Measurements from ENCODE around the gene ARL8A.
"Not testable (repeated sequence)": the region's sequence is repeated elsewhere in the genome, so short reads cannot be mapped to it uniquely, and the experiment has no call there.

Gene ARL8A

GRCh38 chr1:202144402-202145067 lies at the start of gene ARL8A:
Gene ARL8A (minus strand): TSS chr1:202144737. CDS start chr1:202144572, 165 bp downstream.
- no peak for DNase-seq (ENCODE audit: low read depth, low spot score)

DNA sequence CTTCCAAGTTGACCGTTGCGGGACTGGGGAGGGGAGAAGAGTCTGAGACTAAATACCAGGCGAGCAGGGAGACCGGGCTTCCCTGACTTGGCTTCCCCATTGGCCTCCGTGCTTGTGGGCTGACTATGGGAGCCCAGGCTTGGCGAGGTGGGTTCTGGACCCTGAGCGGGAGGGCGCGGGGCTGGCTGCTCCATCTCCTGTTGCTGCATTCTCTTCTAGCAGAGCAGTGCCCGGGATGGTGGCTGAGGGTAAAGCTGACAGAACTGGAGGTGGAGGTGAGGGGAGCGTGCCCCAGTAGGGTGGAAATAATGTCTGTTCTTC lies 49.8 kb upstream of the ARL8A start:
- DNase-seq (ENCODE audit: low read depth, low spot score), result no peak

DNA sequence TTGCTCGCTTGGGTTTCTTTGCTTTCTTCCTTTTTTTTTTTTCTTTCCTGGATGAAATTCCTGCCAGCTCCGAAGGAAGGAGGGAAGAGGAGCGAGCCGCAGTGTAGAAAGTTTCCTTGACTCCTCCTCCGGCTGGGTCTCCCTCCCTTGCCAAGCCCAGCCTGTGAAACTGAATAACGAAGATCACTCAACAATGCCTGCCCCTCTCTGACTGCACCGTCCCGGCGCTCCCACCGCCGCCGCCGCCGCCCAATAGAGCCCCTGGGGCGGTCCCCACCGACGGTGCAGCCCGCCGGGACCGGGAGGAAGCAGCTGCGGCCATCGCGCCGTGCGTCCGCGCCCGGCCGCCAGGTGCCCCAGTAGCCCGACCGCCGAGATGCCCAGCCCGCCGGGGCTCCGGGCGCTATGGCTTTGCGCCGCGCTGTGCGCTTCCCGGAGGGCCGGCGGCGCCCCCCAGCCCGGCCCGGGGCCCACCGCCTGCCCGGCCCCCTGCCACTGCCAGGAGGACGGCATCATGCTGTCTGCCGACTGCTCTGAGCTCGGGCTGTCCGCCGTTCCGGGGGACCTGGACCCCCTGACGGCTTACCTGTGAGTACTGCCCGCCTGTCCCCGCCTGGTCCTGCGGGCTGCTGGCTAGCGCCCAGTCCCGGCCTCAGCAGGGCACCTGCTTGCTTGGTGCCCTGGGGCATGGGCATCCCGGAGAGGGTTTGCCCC lies 49.2 kb upstream of the ARL8A start, which contains the start of gene LGR6:
LGR6 (plus strand) TSS at position 186 of the 714 bp plus-strand sequence; CDS start at position 377, 191 bp downstream.
- DNase-seq (ENCODE audit: low read depth, low spot score), result peak; percentile 40

DNA sequence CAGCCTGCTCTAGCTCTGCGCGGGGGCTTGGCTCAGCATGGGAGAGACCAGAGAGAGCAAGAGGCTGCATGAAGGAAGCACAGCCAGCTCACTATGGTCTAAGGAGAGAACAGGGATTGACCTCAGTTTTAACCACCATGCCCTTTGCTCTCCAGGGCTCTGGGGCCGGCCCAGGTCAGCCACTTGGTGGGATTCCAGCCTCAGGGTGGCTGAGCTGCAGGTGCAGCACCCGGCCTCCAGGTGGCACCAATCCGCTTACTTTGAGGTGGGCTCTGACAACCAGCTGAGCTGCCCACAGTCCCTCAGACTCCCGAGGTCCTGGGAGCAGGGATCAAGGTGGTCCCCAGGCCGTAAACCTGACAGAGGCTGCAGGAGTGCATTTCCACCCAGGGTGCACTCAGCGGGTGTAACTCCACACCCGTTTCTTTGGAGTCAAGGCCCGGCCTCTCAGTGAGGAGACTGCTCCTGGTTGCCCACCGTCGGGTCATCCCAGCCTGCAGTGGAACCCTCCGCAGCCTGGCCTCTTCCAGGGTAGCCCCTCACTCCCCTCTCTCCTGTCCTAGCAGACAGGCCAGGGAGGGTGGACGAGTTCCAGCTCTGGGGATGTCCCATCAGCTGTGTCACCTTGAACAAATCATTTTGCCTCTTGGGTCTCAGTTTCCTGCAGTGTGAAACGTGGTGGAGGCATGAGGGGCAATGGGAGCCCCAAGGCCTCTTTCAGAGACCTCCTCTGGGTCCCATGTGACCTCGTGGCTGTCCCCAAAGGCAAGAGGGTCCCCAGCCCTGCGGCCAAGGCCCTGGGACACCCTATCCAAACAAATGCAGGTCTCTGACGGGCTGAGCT lies 48.5 kb upstream of the ARL8A start:
- DNase-seq (ENCODE audit: low read depth, low spot score), result peak; percentile 94

GRCh38 chr1:202191391-202191790 lies 46.9 kb upstream of the ARL8A start:
- DNase-seq (ENCODE audit: low read depth, low spot score), result not testable (repeated sequence)

DNA sequence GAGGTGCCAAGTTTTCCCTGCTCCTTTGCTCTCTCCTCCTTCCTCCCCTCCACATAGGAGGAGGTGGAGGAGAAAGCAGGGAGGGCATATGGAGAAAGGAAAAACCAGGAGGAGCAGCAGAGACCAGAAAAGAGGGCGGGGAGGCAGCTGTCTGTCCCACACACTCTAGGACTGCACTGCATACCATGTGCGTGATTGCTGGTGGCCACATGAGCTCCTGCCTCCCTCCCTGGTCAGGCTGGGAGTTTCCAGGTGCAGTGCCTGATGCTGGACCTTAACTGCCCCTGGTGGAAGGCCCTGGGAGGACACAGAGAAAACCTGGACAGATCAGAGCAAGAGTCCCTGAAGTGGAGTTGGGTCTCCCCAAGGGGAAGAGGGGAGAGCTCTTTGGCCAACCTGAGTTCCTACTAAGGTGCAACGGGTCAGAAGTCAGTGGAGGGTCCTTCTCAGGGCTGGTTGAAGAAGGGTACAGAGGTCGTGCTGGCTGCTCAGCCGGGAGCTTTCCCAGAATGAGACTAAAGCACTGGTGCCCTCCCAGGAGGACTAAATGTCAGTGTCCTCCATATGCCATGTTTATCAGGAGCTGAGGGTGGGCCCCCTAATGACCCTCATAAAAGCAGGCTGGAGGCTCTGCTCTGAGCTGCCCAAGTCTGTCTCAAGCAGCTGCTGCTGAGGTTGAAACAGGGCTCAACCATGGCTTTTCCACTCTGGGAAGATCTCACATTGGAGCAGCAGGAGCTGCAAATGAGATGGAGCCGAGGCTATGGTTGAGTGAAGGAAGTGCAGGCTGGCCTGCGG lies 45.6 kb upstream of the ARL8A start:
- DNase-seq (ENCODE audit: low read depth, low spot score), result peak; percentile 33

DNA sequence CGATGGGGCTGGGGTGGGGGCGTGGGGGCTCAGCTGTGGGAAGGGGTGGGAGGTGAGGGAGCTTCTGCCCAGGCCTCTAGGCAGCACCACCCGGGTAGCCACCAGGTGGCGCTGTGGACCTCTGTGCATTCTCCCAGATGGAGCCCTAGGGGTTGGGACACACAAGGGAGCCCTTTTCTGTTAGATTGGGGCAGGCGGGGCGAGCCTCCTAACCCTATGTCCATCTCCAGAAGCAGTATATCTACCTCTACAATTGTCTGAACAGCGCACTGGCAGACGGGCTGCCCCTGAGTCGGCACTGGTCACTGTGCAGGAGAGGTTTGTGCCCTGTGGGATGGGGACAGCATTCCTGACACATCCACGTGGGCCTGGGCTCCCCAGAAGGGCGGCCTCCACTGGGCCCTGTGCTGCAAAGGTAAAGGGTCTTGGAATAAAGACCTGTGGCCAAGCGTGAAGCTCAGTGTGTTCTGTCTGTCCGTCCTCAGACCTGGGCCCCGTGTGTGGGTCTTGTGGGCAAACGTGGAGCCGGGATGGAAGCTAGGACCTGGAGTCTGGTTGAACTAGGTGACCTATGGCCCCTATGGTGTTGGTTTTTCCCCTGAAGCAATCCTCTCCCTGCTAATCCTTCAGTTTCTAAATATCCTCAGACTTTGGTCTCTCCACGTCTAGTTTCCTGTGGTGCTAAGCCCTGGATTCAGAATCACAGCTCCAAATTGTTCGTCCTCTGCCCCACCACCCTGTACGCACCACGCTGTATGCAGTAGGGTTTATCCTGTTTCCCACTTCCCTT lies 44.7 kb upstream of the ARL8A start:
- peak; percentile 82 for DNase-seq (ENCODE audit: low read depth, low spot score)

GRCh38 chr1:202187697-202188407 lies 43.3 kb upstream of the ARL8A start:
- DNase-seq (ENCODE audit: low read depth, low spot score), result no peak

DNA sequence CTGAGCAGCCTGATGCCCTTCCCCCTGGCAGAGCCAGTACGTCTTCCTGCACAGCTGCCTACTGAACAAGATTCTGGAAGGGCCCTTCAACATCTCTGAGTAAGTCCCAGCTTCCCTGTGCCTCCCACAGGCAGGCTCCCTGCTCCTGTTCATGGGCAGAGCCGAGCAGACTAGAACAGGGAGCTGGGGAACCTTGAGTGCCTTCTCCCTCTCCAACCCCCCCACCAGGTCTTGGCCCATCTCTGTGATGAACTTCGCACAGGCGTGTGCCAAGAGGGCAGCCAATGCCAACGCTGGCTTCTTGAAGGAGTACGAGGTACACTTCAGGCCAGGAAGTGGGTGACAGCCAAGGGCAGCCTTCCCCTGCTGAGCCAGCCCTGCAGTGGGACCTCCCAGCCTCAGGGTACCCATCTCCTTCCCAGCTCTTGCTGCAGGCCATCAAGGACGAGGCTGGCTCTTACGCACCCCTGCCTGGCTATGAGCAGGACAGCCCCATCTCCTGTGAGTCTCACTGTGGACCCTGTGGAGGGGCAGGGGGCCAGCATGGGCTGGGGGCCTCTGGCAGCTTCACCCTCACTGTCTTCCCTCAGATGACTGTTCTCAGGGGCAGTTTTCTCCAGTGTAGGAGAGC lies 42.6 kb upstream of the ARL8A start:
- no peak for DNase-seq (ENCODE audit: low read depth, low spot score)

DNA sequence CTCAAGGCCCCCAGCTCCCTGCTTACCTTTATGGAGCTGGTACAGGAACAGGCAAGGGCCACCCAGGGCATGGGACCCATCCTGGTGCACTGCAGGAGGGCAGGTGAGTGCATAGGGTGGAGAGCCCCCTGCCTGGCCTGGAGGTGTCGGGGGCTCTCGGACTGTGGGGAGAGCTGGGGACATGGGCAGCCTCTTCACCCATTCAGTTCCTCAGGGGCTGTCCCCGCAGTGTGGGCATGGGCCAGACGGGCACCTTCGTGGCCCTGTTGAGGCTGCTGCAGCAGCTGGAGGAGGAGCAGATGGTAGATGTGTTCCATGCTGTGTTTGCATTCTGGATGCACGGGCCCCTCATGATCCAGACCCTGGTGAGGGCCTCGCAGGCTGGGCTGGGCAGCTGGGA lies 41.8 kb upstream of the ARL8A start:
- no peak for DNase-seq (ENCODE audit: low read depth, low spot score)

DNA sequence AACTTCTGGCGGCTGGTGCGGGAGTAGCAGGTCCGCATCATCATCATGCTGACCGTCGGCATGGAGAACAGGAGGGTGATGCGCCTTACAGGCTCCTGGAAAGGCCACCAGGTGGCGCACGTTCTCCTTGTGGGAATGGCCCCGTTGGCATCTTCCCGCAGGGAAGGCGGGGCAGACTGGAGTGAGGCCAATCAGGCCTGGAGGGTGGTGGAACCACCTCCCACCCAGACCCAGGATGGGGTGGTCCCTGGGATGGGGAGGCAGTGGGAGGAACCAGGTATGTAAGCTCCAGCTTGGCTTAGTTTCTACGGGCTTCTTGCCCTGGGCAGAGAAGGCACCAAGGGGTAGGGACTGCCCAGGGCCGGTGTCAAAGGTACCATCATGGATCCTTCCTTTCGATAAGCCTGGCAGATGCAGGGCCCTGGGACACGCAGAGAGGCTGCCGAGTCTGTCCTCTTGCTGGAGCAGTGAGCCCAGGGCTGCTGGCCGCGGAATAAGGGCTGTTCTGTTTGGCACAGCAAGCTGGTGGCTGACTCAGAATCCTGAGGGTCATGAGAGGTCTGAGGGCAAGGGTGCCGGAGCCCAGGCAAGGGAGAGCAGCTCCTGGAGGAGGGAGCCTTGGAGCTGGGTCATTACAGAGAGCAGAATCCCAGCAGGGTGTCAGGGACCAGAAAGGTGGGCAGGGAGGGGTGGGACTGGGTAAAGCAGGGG lies 40.4 kb upstream of the ARL8A start:
- peak; percentile 98 for DNase-seq (ENCODE audit: low read depth, low spot score)

- DNase-seq (ENCODE audit: low read depth, low spot score), result no peak
Measured at GRCh38 chr1:202182040-202182877, 37.7 kb upstream of the ARL8A start.

- DNase-seq (ENCODE audit: low read depth, low spot score), result no peak
Measured at GRCh38 chr1:202181586-202181985, 37.0 kb upstream of the ARL8A start.

- DNase-seq (ENCODE audit: low read depth, low spot score), result not testable (repeated sequence)
Measured at GRCh38 chr1:202180751-202181139, 36.2 kb upstream of the ARL8A start.

DNA sequence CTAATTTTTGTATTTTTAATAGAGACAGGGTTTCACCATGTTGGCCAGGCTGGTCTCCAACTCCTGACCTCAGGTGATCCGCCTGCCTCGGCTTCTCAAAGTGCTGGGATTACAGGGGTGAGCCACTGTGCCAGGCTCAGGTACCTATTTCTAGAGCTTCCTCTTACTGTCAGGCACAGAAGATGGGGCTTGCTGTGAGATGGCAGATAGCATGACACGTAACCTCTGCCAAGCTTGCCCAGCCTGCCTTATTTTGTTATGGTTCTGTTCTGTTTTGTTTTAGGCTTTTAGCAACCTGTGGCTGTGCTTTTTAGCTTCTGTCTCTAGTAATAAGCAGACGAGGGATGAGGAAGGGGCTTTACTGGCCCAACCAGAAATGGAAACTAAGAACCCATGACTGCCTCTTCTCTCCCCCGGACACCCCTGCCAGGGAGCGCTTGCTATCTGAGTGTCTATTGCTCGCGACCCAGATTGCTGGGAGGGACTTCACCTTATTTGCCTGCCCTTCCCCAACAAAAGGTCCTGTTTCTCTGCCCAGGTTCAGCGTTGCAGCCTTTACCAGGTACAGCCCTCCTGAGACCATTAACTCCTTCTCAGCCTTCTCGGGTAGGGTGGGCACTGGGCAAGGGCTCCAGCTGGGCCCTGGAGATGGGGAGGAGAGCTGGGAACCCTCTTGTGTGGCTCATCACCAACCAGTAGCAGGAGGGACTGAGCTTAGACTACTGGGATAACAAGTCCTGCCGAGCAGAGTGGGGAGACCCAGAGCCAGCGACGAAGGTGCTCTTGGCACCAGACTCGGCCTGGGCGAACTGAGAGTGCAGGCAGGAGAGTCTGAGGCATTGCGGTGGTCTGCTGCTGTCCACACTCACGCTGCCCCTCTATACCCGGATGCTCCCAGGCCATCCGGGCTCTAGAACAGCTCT lies 35.6 kb upstream of the ARL8A start:
- no peak for DNase-seq (ENCODE audit: low read depth, low spot score)

DNA sequence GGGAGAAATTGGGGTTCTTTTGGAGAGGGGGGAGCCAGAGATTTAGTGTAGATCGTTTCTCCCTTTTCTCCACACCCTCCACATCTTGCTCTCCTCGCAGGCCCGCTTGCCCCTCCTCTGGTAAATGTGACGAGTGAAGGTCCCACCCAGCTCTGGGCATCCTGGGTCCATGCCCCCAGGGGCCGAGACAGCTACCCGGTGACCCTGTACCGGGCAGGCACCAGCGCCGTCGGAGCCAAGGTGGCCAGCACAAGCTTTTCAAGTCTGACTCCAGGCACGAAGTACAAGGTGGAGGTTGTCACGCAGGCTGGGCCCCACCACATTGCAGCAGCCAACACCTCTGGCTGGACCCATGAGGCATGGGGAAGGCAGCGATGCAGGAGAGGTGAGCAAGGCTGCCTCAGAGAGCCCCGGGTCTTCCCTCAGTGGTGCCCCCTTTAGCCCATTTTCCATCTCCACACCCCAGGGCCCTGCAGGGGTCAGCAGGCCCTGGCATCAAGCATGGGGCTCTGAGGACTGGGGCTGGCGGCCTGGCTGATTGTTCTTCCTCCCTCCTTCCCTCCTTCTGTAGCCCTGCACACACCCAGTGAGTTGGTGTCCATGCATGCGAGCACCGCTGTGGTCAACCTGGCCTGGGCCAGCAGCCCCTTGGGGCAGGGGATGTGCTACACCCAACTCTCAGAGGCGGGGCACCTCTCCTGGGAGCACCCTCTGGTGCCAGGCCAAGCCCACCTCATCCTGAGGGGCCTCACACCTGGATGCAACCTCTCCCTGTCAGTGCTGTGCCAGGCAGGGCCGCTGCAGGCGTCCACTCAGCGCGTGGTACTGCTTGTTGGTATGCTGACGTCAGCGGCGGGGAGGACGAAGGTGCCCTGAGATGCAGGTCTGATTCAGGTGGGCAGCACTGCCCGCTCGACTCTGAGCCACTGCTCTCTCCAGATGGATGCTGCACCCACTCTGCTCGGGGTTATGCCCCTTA lies 32.7 kb upstream of the ARL8A start:
- no peak for DNase-seq (ENCODE audit: low read depth, low spot score)

All from ELF-1 (cell line).